ENCODE data around the gene LINGO4. TPM values are rescaled to one million over a fixed set of nuclear protein-coding genes. Genes with fewer than 3 reads are reported as not detected.

The LINGO4 gene
- total RNA-seq, 1 experiment from 2014 or later: not detected

DNA sequence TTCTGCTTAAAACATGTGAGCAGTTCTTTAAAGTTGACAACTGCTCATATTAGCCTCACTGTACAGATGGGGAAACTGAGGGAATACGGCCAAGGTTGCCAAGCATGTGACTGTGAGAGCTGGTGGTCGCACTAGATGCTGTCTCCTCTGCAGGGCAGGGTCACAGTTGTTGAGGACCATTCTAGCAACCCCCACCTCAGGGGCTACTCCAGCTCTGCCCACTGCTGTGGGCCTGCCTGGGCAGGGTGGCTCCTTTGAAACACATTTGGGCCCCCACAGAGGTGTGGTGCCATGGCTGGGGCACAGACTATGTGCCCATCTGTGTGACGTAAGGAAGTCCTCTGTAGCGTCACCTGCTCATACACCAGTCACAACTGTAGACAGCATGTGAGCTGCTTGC lies 47.5 kb upstream of the LINGO4 start:
- no peaks in the 10 kb centered on the region for H3K9me3 Mint-ChIP-seq
- no peaks in the 10 kb centered on the region for H3K4me1 Mint-ChIP-seq
- ATAC-seq (no peak), DNase-seq (ENCODE audit: low spot score) (no peak)
- no peaks in the 10 kb centered on the region for H3K36me3 Mint-ChIP-seq
- no peak overlapping the region for H3K27ac Mint-ChIP-seq
- no peak for TF ChIP-seq IRF2 (CRISPR knock-in tag; IDR thresholded peaks at IDR 0.05; ENCODE audit: borderline replicate concordance, low read depth)
- TF ChIP-seq, protein P1, sequence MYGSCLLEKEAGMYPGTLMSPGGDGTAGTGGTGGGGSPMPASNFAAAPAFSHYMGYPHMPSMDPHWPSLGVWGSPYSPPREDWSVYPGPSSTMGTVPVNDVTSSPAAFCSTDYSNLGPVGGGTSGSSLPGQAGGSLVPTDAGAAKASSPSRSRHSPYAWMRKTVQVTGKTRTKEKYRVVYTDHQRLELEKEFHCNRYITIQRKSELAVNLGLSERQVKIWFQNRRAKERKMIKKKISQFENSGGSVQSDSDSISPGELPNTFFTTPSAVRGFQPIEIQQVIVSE (CRISPR knock-in tag; IDR thresholded peaks at IDR 0.05; ENCODE audit: borderline replicate concordance): no peak
- TF ChIP-seq NFYB (CRISPR knock-in tag; conservative IDR thresholded peaks at IDR 0.05; ENCODE audit: low read depth): no peak
- TF ChIP-seq SOX15 (CRISPR knock-in tag; IDR thresholded peaks at IDR 0.05): no peak
- no peak for TF ChIP-seq PRDM15 (CRISPR knock-in tag; IDR thresholded peaks at IDR 0.05)
- no peak for TF ChIP-seq MLX (CRISPR knock-in tag; IDR thresholded peaks at IDR 0.05)
- no peak for TF ChIP-seq ZNF532 (CRISPR knock-in tag; IDR thresholded peaks at IDR 0.05; ENCODE audit: borderline replicate concordance)
- TF ChIP-seq AR (CRISPR knock-in tag; IDR thresholded peaks at IDR 0.05): no peak
- TF ChIP-seq ZNF416 (CRISPR knock-in tag; IDR thresholded peaks at IDR 0.05): no peak
- no peak for TF ChIP-seq ZNF121 (CRISPR knock-in tag; IDR thresholded peaks at IDR 0.05)
- TF ChIP-seq ZNF263 (CRISPR knock-in tag; IDR thresholded peaks at IDR 0.05; ENCODE audit: low read depth): no peak
- TF ChIP-seq, protein P2, sequence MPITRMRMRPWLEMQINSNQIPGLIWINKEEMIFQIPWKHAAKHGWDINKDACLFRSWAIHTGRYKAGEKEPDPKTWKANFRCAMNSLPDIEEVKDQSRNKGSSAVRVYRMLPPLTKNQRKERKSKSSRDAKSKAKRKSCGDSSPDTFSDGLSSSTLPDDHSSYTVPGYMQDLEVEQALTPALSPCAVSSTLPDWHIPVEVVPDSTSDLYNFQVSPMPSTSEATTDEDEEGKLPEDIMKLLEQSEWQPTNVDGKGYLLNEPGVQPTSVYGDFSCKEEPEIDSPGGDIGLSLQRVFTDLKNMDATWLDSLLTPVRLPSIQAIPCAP (CRISPR knock-in tag; IDR thresholded peaks at IDR 0.05): no peak
- ChIA-PET CTCF (no interaction called here), POLR2A (no interaction called here)
- H3K4me3 Mint-ChIP-seq: no peak overlapping the region
- peaks cover 26% of the 10 kb centered on the region for H3K27me3 Mint-ChIP-seq (ENCODE audit: low read depth)

DNA sequence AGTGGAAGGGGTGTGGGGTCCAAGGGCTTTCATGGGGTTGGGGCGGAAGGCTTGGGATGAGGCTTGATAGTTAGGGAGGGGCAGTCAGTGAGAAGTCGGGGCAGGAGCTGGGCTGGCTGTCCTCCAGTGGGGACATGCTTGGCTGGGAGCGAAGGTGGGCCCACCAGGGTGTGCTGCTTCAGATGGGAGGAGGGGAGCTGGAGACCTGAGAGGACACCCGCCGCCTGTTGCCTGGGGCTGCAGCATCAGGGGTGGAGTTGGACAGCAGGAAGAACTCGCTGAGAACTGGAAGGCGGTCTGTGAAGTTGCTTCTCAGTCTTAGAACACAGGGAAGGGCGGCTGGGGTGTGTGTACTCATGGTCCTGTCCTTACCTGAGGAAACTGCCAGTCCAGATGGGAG lies 46.7 kb upstream of the LINGO4 start:
- H3K27me3 Mint-ChIP-seq (ENCODE audit: low read depth): peaks cover 18% of the 10 kb centered on the region
- no peak for DNase-seq (ENCODE audit: low spot score)
- no peaks in the 10 kb centered on the region for H3K9me3 Mint-ChIP-seq
- no peak for ATAC-seq
- ChIA-PET POLR2A (no interaction called here), CTCF (interaction anchor here (1.3 kb wide), 1 partner anchor 149 kb away, joined by 3 read pairs; no protein-coding TSS in a partner anchor)
- H3K36me3 Mint-ChIP-seq: no peaks in the 10 kb centered on the region
- no peaks in the 10 kb centered on the region for H3K4me1 Mint-ChIP-seq
- H3K27ac Mint-ChIP-seq: no peak overlapping the region
- H3K4me3 Mint-ChIP-seq: no peak overlapping the region
- TF ChIP-seq IRF2 (CRISPR knock-in tag; IDR thresholded peaks at IDR 0.05; ENCODE audit: borderline replicate concordance, low read depth): no peak
- no peak for TF ChIP-seq JUN (CRISPR knock-in tag; IDR thresholded peaks at IDR 0.05)
- TF ChIP-seq FOXP1 (CRISPR knock-in tag; IDR thresholded peaks at IDR 0.05; ENCODE audit: borderline replicate concordance): no peak
- TF ChIP-seq ZNF512 (CRISPR knock-in tag; IDR thresholded peaks at IDR 0.05; ENCODE audit: borderline replicate concordance): no peak
- no peak for TF ChIP-seq CBFB (CRISPR knock-in tag; IDR thresholded peaks at IDR 0.05; ENCODE audit: low read depth)
- TF ChIP-seq ZNF232 (CRISPR knock-in tag; IDR thresholded peaks at IDR 0.05): no peak
- no peak for TF ChIP-seq ZBTB43 (CRISPR knock-in tag; IDR thresholded peaks at IDR 0.05)
- TF ChIP-seq, protein P2 (CRISPR knock-in tag; IDR thresholded peaks at IDR 0.05): no peak
